A549 (cell line): ENCODE measurements around the gene FOXK1. TPM values are rescaled to one million over a fixed set of nuclear protein-coding genes. Genes with fewer than 3 reads are reported as not detected.

Source experiments
- ATAC-seq, 2 experiments: fragments of 200-7000 bp in 1 of 2; fragments of >200 bp in 1 of 2; cut with Nextera tagmentation in 1 of 2; cut with Tn5 transposase in 1 of 2; 3 replicates each; pipeline versions ENCODE4 v1.8.0 to v1.9.1; 2018 to 2020; ENCODE audit warnings: mild to moderate bottlenecking in 1 of 2, moderate library complexity in 1 of 2
- CTCF ChIA-PET: fragments of 300-600 bp; sonication (Branson Sonifier 250); formaldehyde crosslinking; extraction: SDS; loops from one replicate; lab custom pipeline; 2021; ENCODE audit warnings: antibody characterized with exemption, inconsistent platforms; lab: Yijun Ruan, JAX
- POLR2A ChIA-PET: fragments of 350-600 bp; formaldehyde crosslinking; extraction: SDS; loops from one replicate; lab custom pipeline; 2021; ENCODE audit warnings: antibody characterized with exemption, inconsistent platforms; lab: Yijun Ruan, JAX
- DNase-seq, 2 experiments: peaks; one replicate each; pipeline versions ENCODE4 v3.0.0 to v3.0.0-alpha.2; 2011 to 2016; ENCODE audit warnings: low read depth in 1 of 2, low spot score in 1 of 2
- FAIRE-seq: peaks from 2 replicates; lab custom pipeline; 2011; peaks lifted over from hg19 to GRCh38; lab: Jason Lieb, UNC
- H3K27ac ChIP-seq, 2 experiments: fragments of >200 bp; sonication (Bioruptor Twin); formaldehyde crosslinking; 3 replicates each; pipeline ENCODE4 v1.5.1; 2016 to 2017
- H3K4me1 ChIP-seq: fragments of >200 bp; sonication (Bioruptor Twin); formaldehyde crosslinking; 3 replicates; pipeline ENCODE4 v1.6.1; 2016
- H3K4me2 ChIP-seq: fragments of >200 bp; sonication (Bioruptor Twin); formaldehyde crosslinking; 3 replicates; pipeline ENCODE4 v1.6.1; 2016
- H3K4me3 ChIP-seq: fragments of >200 bp; sonication (Bioruptor Twin); formaldehyde crosslinking; 3 replicates; pipeline ENCODE4 v1.5.1; 2016
- H3K9me3 ChIP-seq: fragments of >200 bp; sonication (Bioruptor Twin); formaldehyde crosslinking; 3 replicates; pipeline ENCODE4 v1.6.1; 2016
- BHLHE40 ChIP-seq: IDR thresholded peaks from 2 replicates; pipeline ENCODE4 v1.6.1; 2012; ENCODE audit warnings: low read depth, low read length, inconsistent platforms
- CBX8 ChIP-seq: fragments of 200-600 bp; sonication (generic); IDR thresholded peaks from 2 replicates; pipeline ENCODE4 v1.6.1; 2016
- CEBPB ChIP-seq, 2 experiments: fragments of >200 bp in 1 of 2; sonication (Bioruptor Twin) in 1 of 2; formaldehyde crosslinking in 1 of 2; IDR thresholded peaks; 2 replicates each; pipeline ENCODE4 v1.6.1; 2012 to 2016
- CHD4 ChIP-seq: fragments of 200-600 bp; sonication (generic); IDR thresholded peaks from 2 replicates; pipeline ENCODE4 v1.6.1; 2016; ENCODE audit warnings: antibody characterized with exemption, mild to moderate bottlenecking, borderline replicate concordance
- EHMT2 ChIP-seq: fragments of 200-600 bp; sonication (generic); IDR thresholded peaks from 2 replicates; pipeline ENCODE4 v1.6.1; 2016; ENCODE audit warnings: antibody characterized with exemption, low read depth, mild to moderate bottlenecking, moderate library complexity
- FOSB ChIP-seq: fragments of 250-450 bp; sonication (Bioruptor Pico); IDR thresholded peaks from 2 replicates; pipeline ENCODE4 v1.5.0; 2020; ENCODE audit warnings: mild to moderate bottlenecking, moderate library complexity
- HOXA7 ChIP-seq: fragments of 250-450 bp; sonication (Bioruptor Pico); IDR thresholded peaks from 2 replicates; pipeline ENCODE4 v1.5.0; 2020; ENCODE audit warnings: mild to moderate bottlenecking, moderate library complexity
- HOXB5 ChIP-seq: fragments of 250-450 bp; sonication (Bioruptor Pico); IDR thresholded peaks from 2 replicates; pipeline ENCODE4 v1.5.0; 2020; ENCODE audit warnings: mild to moderate bottlenecking, moderate library complexity
- JUNB ChIP-seq: fragments of >200 bp; sonication (Bioruptor Twin); formaldehyde crosslinking; IDR thresholded peaks from 2 replicates; pipeline ENCODE4 v1.6.1; 2016
- KDM5A ChIP-seq: fragments of 200-600 bp; sonication (generic); IDR thresholded peaks from 2 replicates; pipeline ENCODE4 v1.6.1; 2016; ENCODE audit warnings: antibody characterized with exemption, mild to moderate bottlenecking
- MAZ ChIP-seq: fragments of 150-350 bp; IDR thresholded peaks from 2 replicates; pipeline ENCODE4 v1.6.1; 2014; ENCODE audit warnings: antibody characterized with exemption, low read depth, low read length, borderline replicate concordance
- NFE2L2 ChIP-seq: fragments of 150-350 bp; conservative IDR thresholded peaks from 2 replicates; pipeline ENCODE4 v1.6.1; 2014; ENCODE audit warnings: low read length
- NPAS2 ChIP-seq: fragments of 250-450 bp; sonication (Bioruptor Pico); IDR thresholded peaks from 2 replicates; pipeline ENCODE4 v1.8.0; 2022; ENCODE audit warnings: mild to moderate bottlenecking, moderate library complexity, borderline replicate concordance
- NR3C1 ChIP-seq: fragments of >200 bp; sonication (Bioruptor Twin); formaldehyde crosslinking; IDR thresholded peaks from 3 replicates; pipeline ENCODE4 v1.6.1; 2017
- PBX3 ChIP-seq: IDR thresholded peaks from 2 replicates; pipeline ENCODE4 v1.6.1; 2012
- PHF8 ChIP-seq: fragments of 200-600 bp; sonication (generic); IDR thresholded peaks from 2 replicates; pipeline ENCODE4 v1.6.1; 2016; ENCODE audit warnings: low read depth, mild to moderate bottlenecking, antibody characterized with exemption, moderate library complexity, borderline replicate concordance
- POLR2A ChIP-seq: IDR thresholded peaks from 2 replicates; pipeline ENCODE4 v1.6.1; 2012; ENCODE audit warnings: mild to moderate bottlenecking, low read length
- POLR2AphosphoS2 ChIP-seq: conservative IDR thresholded peaks from 2 replicates; pipeline ENCODE4 v1.6.1; 2012; ENCODE audit warnings: low read length, improper control_type of control experiment, inconsistent platforms
- RARB ChIP-seq: fragments of 250-450 bp; sonication (Bioruptor Pico); IDR thresholded peaks from 2 replicates; pipeline ENCODE4 v1.8.0; 2021; ENCODE audit warnings: mild to moderate bottlenecking, moderate library complexity
- REST ChIP-seq: fragments of 200-600 bp; sonication (generic); IDR thresholded peaks from 2 replicates; pipeline ENCODE4 v1.6.1; 2016; ENCODE audit warnings: antibody characterized with exemption, mild to moderate bottlenecking, moderate library complexity
- RNF2 ChIP-seq: fragments of 200-600 bp; sonication (generic); IDR thresholded peaks from 2 replicates; pipeline ENCODE4 v1.6.1; 2016; ENCODE audit warnings: low read depth, mild to moderate bottlenecking, antibody characterized with exemption, moderate library complexity, borderline replicate concordance
- SMC3 ChIP-seq: fragments of >200 bp; sonication (Bioruptor Twin); formaldehyde crosslinking; IDR thresholded peaks from 3 replicates; pipeline ENCODE4 v1.6.1; 2018; ENCODE audit warnings: inconsistent platforms
- TFCP2L1 ChIP-seq: fragments of 250-450 bp; sonication (Bioruptor Pico); IDR thresholded peaks from 2 replicates; pipeline ENCODE4 v1.5.0; 2021; ENCODE audit warnings: mild to moderate bottlenecking
- USF2 ChIP-seq: fragments of 450-650 bp; IDR thresholded peaks from 2 replicates; pipeline ENCODE4 v1.6.1; 2014; ENCODE audit warnings: antibody characterized with exemption
- ZNF302 ChIP-seq: fragments of 250-450 bp; sonication (Bioruptor Pico); IDR thresholded peaks from 2 replicates; pipeline ENCODE4 v1.9.0; 2021; ENCODE audit warnings: inconsistent platforms, mild to moderate bottlenecking, moderate library complexity
- WGBS: methylation state at CpG from one replicate; pipeline ENCODE4 v1.1.6; 2017; ENCODE audit errors: missing lambda C conversion rate; 5-methylcytosine and 5-hydroxymethylcytosine counted together
- polyA plus RNA-seq, 4 experiments: library from polyadenylated mRNA; depleted of rRNA in 3 of 4; stranded (reverse); fragments of >200 nt; fragmentation: RNase III in 1 of 4; extraction: RNeasy Plus Mini Kit Qiagen cat#74134 plus additional on column Dnase treatment in 1 of 4; gene quantifications; 2 replicates in 3 of 4; 3 replicates in 1 of 4; pipeline ENCODE4 v1.2.3, GENCODE V29; 2011 to 2017

The FOXK1 gene
- polyA plus RNA-seq, 2 of the 4 experiments (the other 2 are of a cell fraction), result 6.8 to 10.9 TPM

GRCh38 chr7:4653771-4654170, 28.3 kb upstream of the FOXK1 start:
- no peak for TF ChIP-seq EHMT2
- TF ChIP-seq NFE2L2, result no peak
- TF ChIP-seq POLR2AphosphoS2, result no peak
- TF ChIP-seq JUNB, result no peak
- no peak for TF ChIP-seq HOXB5 (CRISPR knock-in tag)
- TF ChIP-seq, all 56 proteins: peak for 0
- H3K9me3 ChIP-seq, result peaks cover 16% of the 10 kb centered on the region
- H3K4me2 ChIP-seq, result no peak overlapping the region
- H3K4me3 ChIP-seq, result no peak overlapping the region
- ATAC-seq, result no peak
- WGBS, result 85% methylated on average over 5 of the region's 5 CpGs
- no peak for FAIRE-seq
- ChIA-PET CTCF (no interaction called here), POLR2A (interaction anchor here (1.1 kb wide), 1 partner anchor 12 kb away, joined by 4 read pairs; no protein-coding TSS in a partner anchor)
- DNase-seq, result no peak
- H3K4me1 ChIP-seq, result peaks cover 6% of the 10 kb centered on the region; the same call in 1 of the 3 replicates
- no peak overlapping the region for H3K27ac ChIP-seq

- FAIRE-seq, result no peak
- no peak for ATAC-seq
- no peak overlapping the region for H3K4me2 ChIP-seq
- CTCF ChIA-PET, result interaction anchor here (0.6 to 1.0 kb wide), 3 partner anchors 28 to 175 kb away, joined by 3 read pairs; no protein-coding TSS in a partner anchor
- POLR2A ChIA-PET, result no interaction called here
- WGBS, result 54% methylated on average over 2 of the region's 2 CpGs
- H3K4me3 ChIP-seq, result no peak overlapping the region
- TF ChIP-seq KDM5A (no peak), POLR2A (no peak), HOXA7 (no peak), RARB (no peak), MAZ (no peak), PHF8 (no peak), NR3C1 (no peak), CHD4 (no peak), NPAS2 (CRISPR knock-in tag) (no peak), CEBPB (IDR thresholded peaks at IDR 0.05) (no peak), CBX8 (no peak), SMC3 (no peak), USF2 (no peak), ZNF302 (CRISPR knock-in tag) (no peak), PBX3 (no peak), FOSB (CRISPR knock-in tag) (no peak), TFCP2L1 (no peak), RNF2 (no peak), BHLHE40 (no peak), REST (no peak)
- H3K27ac ChIP-seq, result no peak overlapping the region
- H3K4me1 ChIP-seq, result peaks cover 6% of the 10 kb centered on the region; the same call in 1 of the 3 replicates
- H3K9me3 ChIP-seq, result peaks cover 31% of the 10 kb centered on the region
- no peak for DNase-seq
Observed at GRCh38 chr7:4655311-4655710, 26.8 kb upstream of the FOXK1 start.
